ENCODE results near the gene TXNRD3. TPM values are rescaled to one million over a fixed set of nuclear protein-coding genes. Genes with fewer than 3 reads are reported as not detected.

The TXNRD3 gene
- total RNA-seq, 1 donor from 2014 or later = 6.2 TPM

DNA sequence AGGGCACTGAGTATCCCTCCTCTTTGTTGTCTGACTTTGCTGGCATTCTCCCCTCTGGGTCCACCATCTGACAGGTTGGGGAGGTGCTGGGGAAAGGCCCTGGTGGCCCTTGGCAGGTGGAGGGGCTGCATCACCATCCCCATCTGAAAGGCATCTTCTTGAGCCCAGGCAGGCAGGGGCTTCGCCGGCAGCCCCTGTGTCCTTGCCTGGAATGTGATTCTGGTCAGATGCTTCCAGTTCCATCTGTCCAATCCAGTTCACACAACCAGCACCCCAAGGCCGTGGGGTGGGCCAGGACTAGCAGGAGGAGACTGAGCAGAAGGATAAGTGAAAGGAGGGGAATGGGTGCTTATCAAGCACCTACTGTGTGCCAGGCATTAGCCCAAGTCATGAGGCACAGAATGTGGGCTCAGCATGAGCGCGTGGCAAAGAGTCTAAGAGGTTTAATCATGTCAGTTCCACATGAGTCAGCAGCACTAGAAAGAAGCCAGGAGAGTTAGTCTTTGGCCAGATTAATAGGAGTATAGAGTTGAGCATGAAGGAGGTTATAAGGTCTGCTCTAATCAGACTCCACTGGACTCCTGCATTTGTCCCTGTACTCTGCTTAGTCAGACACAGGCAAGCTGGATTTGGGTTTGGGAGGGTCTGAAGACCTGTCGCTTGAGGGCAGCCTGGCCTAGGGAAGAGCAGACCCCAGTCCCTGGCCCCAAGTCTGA lies 10.5 kb upstream of the TXNRD3 start:
- TF ChIP-seq, protein P1, sequence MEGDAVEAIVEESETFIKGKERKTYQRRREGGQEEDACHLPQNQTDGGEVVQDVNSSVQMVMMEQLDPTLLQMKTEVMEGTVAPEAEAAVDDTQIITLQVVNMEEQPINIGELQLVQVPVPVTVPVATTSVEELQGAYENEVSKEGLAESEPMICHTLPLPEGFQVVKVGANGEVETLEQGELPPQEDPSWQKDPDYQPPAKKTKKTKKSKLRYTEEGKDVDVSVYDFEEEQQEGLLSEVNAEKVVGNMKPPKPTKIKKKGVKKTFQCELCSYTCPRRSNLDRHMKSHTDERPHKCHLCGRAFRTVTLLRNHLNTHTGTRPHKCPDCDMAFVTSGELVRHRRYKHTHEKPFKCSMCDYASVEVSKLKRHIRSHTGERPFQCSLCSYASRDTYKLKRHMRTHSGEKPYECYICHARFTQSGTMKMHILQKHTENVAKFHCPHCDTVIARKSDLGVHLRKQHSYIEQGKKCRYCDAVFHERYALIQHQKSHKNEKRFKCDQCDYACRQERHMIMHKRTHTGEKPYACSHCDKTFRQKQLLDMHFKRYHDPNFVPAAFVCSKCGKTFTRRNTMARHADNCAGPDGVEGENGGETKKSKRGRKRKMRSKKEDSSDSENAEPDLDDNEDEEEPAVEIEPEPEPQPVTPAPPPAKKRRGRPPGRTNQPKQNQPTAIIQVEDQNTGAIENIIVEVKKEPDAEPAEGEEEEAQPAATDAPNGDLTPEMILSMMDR (IDR thresholded peaks at IDR 0.05; ENCODE audit: insufficient read depth, low read length, poor library complexity, severe bottlenecking) = no peak

DNA sequence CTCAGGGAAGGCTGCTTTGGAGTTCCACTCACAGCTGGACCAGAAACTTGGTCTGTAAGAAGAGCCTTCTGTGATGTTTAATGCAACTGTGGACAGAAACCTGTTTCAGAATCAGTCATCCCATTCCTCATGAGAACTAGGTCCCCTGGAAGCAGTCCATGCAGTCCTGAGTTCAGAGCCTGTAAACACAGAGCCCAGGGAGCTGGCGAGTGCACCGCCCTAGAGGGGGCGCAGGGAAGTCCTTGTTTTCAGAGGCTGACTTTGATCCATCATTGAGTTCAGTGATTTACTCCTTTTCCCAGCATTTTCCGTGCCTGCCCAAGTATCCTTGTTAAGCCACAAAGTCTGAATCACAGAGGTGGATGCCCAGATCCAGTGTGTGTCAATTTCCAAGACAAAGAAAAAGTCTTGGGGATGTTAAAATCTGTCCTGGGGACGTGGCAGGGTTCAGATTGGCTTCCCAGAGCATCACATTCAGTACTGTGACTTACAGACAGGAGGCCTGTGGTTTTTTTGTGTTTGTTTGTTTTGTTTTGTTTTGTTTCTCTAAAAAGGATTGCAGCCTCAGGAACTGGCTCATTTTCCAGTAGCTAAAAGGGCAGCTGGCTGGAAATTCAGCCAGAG lies 9.8 kb upstream of the TXNRD3 start:
- TF ChIP-seq, protein P1 (IDR thresholded peaks at IDR 0.05; ENCODE audit: insufficient read depth, low read length, poor library complexity, severe bottlenecking) = no peak
- no peak overlapping the region for H3K4me3 ChIP-seq (ENCODE audit: low read depth, low read length)
- H3K36me3 ChIP-seq (ENCODE audit: control insufficient read depth, insufficient read depth, low read length) = no peaks in the 10 kb centered on the region
- DNase-seq (ENCODE audit: low read depth) = no peak
- H3K27me3 ChIP-seq (ENCODE audit: control insufficient read depth, insufficient read depth, low read length) = peaks cover 38% of the 10 kb centered on the region

More for the DNA sequence above, 10.5 kb upstream of the TXNRD3 start:
- no peak overlapping the region for H3K4me3 ChIP-seq (ENCODE audit: low read depth, low read length)
- H3K27me3 ChIP-seq (ENCODE audit: control insufficient read depth, insufficient read depth, low read length) = peaks cover 33% of the 10 kb centered on the region
- no peak for DNase-seq (ENCODE audit: low read depth)
- no peaks in the 10 kb centered on the region for H3K36me3 ChIP-seq (ENCODE audit: control insufficient read depth, insufficient read depth, low read length)

DNA sequence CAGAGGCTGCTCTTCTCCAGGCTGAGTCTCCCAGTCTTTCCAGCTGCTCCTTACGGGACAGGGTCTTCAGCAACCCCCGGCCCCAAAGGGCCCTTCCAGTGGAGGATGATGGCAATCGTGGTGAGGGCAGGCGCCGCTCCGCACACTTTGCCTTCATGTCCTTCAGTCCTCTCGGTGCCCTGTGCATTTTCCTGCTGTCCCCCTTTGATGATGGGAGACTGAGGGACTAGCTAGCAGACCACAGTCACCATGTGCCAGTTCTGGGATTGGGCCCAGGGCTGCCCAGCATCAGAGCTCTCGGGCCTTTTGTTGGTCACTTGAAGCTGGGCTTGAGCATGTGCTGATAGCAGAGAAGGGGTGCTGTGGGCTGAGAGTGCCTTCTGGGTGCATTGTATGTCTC lies 8.8 kb upstream of the TXNRD3 start:
- no peak overlapping the region for H3K4me3 ChIP-seq (ENCODE audit: low read depth, low read length)
- H3K27me3 ChIP-seq (ENCODE audit: control insufficient read depth, insufficient read depth, low read length) = peaks cover 38% of the 10 kb centered on the region
- TF ChIP-seq, protein P1 (IDR thresholded peaks at IDR 0.05; ENCODE audit: insufficient read depth, low read length, poor library complexity, severe bottlenecking) = no peak
- no peak for DNase-seq (ENCODE audit: low read depth)
- no peaks in the 10 kb centered on the region for H3K36me3 ChIP-seq (ENCODE audit: control insufficient read depth, insufficient read depth, low read length)

DNA sequence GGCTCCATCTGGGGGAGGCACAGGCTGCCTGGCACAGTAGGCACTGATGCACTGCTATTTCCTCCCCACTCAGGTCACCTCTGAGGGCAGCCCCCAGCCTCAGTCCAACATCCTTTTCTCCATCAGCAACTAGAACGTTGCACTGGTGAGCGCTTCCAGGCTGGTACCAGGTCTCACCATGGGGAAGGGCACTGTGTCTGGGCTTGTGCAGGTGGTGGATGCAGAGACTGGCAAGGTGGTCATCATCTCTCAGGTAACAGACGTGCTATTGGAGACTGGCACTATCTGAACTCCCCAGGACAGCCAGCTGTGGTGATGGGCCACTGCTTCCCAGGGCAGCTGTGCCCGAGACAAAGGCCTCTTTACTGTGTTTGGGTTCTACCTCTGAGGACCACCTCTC lies 8.3 kb upstream of the TXNRD3 start:
- DNase-seq (ENCODE audit: low read depth) = no peak
- H3K36me3 ChIP-seq (ENCODE audit: control insufficient read depth, insufficient read depth, low read length) = no peaks in the 10 kb centered on the region
- H3K27me3 ChIP-seq (ENCODE audit: control insufficient read depth, insufficient read depth, low read length) = peaks cover 38% of the 10 kb centered on the region
- TF ChIP-seq, protein P1 (IDR thresholded peaks at IDR 0.05; ENCODE audit: insufficient read depth, low read length, poor library complexity, severe bottlenecking) = no peak
- H3K4me3 ChIP-seq (ENCODE audit: low read depth, low read length) = no peak overlapping the region

DNA sequence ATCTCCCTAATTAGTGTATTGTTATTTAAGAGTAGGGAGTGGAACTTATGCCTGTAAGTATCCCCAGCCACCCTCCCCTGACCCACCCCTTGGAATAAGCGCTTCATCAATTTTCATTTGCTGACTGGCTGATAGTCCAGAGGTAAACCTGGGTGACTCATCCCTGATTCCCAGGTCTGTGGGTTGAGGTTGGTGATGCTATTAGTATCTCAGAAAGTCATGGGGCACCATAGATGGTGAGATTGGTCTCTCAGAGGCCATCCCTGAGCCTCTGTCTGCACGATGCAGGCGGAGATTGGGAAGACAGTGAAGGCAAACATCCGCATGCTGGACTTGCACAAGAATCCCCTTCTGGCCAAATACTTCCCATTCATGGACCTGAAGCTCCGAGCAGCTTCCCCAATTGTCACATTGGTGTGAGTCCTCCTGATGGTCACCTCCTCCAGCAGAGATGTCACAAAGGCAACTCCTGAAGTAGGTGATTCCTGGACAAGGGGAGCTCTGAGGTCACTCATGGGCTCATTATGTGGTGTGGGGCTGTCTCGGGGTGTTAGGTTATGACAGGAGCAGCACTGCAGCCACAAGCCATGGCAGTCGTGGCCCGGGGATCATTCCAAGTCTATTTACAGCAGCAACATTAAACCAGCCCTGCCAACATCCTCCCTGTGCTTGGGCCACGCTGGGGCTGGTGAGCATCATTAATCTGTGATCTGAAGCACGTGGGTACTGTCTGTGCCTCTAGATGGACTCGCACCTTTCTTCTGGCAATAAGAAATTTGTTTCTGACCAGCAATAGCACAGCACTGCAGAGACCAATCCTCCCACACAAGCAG lies 6.8 kb upstream of the TXNRD3 start:
- Histone ChIP-seq H3K4me3 (ENCODE audit: low read depth, low read length) (no peak overlapping the region), H3K36me3 (ENCODE audit: control insufficient read depth, insufficient read depth, low read length) (no peaks in the 10 kb centered on the region), H3K27me3 (ENCODE audit: control insufficient read depth, insufficient read depth, low read length) (peaks cover 38% of the 10 kb centered on the region)
- TF ChIP-seq, protein P1 (IDR thresholded peaks at IDR 0.05; ENCODE audit: insufficient read depth, low read length, poor library complexity, severe bottlenecking) = no peak
- DNase-seq (ENCODE audit: low read depth) = no peak
